Right ventricle myocardium inferior (tissue), 1 donor: ENCODE results near the gene CARMIL1. TPM values are rescaled to one million over a fixed set of nuclear protein-coding genes. Genes with fewer than 3 reads are reported as not detected.

Source experiments
- ATAC-seq: fragments of 200-7000 bp; cut with Tn5 transposase; one replicate; pipeline ENCODE4 v1.9.1; 2020; ENCODE audit warnings: mild to moderate bottlenecking, moderate library complexity
- DNase-seq: peaks from one replicate; pipeline ENCODE4 v3.0.0; 2021; ENCODE audit errors: missing footprints
- intact Hi-C: fragments of 100-400 bp; cut with DNase I; formaldehyde crosslinking; loops from one replicate; pipeline ENCODE4 v1.11.0; 2022
- total RNA-seq: library from RNA; stranded (reverse); fragmentation: NEBNext Ultra II Directional; extraction: Animal tissue kit (Norgen Biotek cat#: 25700); gene quantifications from one replicate; pipeline ENCODE4 v1.2.1, GENCODE V29; 2021
- donor health status: DM: no; HTN: yes; CAD: no; lungs with severe emphysema.

Gene CARMIL1
- total RNA-seq, 1 donor from 2014 or later, result 5.4 TPM

DNA sequence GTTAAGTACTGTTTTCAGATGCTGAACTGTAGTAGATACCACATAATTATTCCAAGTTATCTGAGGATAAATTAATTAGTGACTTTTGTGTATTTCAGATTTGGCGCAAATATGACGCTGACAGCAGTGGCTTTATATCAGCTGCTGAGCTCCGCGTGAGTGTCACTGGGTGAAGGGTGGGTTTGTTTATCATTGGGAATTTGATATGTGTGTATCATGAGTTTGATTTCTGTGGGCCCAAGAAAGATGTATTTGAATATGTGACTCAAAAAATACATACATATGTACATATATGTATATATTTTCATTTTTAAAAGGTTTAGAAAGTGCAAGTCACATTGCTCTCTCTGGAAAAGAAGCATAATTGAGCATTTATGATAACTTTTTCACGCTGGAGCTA lies 390.2 kb downstream of the CARMIL1 start:
- intact Hi-C loops, result no loop called here
- DNase-seq, result no peak
- no peak for ATAC-seq
